Neutrophil (primary cell): ENCODE measurements around the gene SIN3B.

Experiments
- H3K27ac ChIP-seq: fragments of 200-600 bp; sonication (generic); 2 replicates; pipeline ENCODE4 v1.5.1; 2016; ENCODE audit warnings: mild to moderate bottlenecking, moderate library complexity
- H3K27me3 ChIP-seq: fragments of 200-600 bp; sonication (generic); 2 replicates; pipeline ENCODE4 v1.6.0; 2016; ENCODE audit warnings: mild to moderate bottlenecking
- H3K36me3 ChIP-seq: fragments of 200-600 bp; sonication (generic); 2 replicates; pipeline ENCODE4 v1.5.1; 2017
- H3K4me1 ChIP-seq, 2 experiments: fragments of 200-600 bp in 1 of 2; sonication (generic) in 1 of 2; 1 replicate in 1 of 2; 2 replicates in 1 of 2; pipeline versions ENCODE4 v1.5.1 to v1.6.1; 2013 to 2016; ENCODE audit warnings: low read depth in 1 of 2, low read length in 1 of 2, mild to moderate bottlenecking in 1 of 2, moderate library complexity in 1 of 2; ENCODE audit not compliant: control insufficient read depth in 1 of 2, insufficient read depth in 1 of 2
- H3K4me3 ChIP-seq, 2 experiments: fragments of 200-600 bp in 1 of 2; sonication (generic) in 1 of 2; 1 replicate in 1 of 2; 2 replicates in 1 of 2; pipeline ENCODE4 v1.5.1; 2013 to 2016; ENCODE audit warnings: low read depth in 1 of 2, low read length in 1 of 2, mild to moderate bottlenecking in 1 of 2, moderate library complexity in 1 of 2
- H3K9me3 ChIP-seq: fragments of 200-600 bp; sonication (generic); 2 replicates; pipeline ENCODE4 v1.5.1; 2016
- TF ChIP-seq, protein P1 (sequence below): fragments of 200-600 bp; sonication (generic); IDR thresholded peaks from 2 replicates; pipeline ENCODE4 v1.5.1; 2016; ENCODE audit warnings: antibody characterized with exemption

SIN3B gene

DNA sequence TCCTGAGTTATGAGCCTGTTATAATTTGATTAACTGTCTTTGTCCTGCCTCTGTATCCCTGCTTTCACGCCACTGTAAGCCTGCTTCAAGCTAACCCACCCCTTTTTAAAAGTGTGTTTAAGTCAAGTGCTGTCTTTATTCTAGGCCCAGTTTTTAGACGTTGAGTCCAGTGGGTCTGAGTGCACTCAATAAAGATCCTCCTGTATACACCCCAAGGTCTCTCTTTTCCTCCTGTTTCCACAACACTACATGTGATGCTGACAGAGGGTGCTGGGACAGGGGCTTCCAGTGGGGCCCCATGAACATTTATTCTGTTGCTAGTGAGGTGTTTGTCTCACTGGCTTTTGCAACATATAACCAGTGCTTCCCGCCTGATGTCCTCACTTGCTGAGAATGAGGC lies 52.9 kb downstream of the SIN3B start:
- Histone ChIP-seq H3K27ac (no peak overlapping the region), H3K4me3 (no peak overlapping the region), H3K9me3 (peaks cover 10% of the 10 kb centered on the region), H3K36me3 (peaks cover 31% of the 10 kb centered on the region), H3K4me1 (no peaks in the 10 kb centered on the region), H3K27me3 (peaks cover 3% of the 10 kb centered on the region)
- TF ChIP-seq, protein P1, sequence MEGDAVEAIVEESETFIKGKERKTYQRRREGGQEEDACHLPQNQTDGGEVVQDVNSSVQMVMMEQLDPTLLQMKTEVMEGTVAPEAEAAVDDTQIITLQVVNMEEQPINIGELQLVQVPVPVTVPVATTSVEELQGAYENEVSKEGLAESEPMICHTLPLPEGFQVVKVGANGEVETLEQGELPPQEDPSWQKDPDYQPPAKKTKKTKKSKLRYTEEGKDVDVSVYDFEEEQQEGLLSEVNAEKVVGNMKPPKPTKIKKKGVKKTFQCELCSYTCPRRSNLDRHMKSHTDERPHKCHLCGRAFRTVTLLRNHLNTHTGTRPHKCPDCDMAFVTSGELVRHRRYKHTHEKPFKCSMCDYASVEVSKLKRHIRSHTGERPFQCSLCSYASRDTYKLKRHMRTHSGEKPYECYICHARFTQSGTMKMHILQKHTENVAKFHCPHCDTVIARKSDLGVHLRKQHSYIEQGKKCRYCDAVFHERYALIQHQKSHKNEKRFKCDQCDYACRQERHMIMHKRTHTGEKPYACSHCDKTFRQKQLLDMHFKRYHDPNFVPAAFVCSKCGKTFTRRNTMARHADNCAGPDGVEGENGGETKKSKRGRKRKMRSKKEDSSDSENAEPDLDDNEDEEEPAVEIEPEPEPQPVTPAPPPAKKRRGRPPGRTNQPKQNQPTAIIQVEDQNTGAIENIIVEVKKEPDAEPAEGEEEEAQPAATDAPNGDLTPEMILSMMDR: no peak

DNA sequence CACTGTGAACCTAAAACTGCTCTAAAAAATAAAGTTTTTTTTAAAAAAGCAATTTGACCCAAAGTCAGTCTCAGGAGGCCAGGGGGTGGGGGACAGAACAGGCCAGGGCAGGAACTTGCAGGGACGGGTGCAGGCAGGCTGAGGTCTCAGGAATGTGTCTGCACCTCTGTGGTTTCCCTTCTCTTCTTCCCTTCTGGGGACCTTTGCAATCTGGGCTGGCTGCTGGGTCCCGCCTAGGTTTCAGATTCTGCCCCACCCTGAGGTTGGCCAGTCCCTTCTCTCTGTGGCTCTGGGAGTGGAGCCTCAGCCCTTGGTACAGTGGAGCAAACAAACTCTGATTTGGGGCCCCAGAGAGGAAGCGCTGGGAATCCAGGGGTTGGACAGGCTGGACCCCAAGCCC lies 54.3 kb downstream of the SIN3B start:
- Histone ChIP-seq H3K36me3 (peaks cover 17% of the 10 kb centered on the region), H3K4me1 (peaks cover 0 to 1% of the 10 kb centered on the region in 2 experiments), H3K9me3 (peaks cover 10% of the 10 kb centered on the region), H3K27ac (no peak overlapping the region), H3K27me3 (peaks cover 17% of the 10 kb centered on the region), H3K4me3 (no peak overlapping the region)
- TF ChIP-seq, protein P1: no peak

DNA sequence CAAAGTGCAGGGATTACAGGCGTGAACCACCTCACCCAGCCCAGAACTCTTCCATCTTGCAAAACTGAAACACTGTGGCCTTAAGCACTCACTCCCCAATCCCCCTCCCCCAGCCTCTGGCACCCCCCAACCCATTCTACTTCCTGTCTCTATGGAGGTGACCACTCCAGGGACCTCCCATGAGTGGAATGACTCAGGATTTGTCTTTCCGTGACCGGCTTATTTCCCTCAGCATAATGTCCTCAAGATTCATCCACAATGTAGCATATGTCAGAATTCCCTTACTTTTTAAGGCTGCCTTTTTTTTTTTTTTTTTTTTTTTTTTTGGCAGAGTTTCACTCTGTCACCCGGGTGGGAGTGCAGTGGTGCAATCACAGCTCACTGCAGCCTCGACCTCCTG lies 56.0 kb downstream of the SIN3B start:
- H3K4me1 ChIP-seq: peaks cover 0 to 4% of the 10 kb centered on the region in 2 experiments
- TF ChIP-seq, protein P1: no peak
- H3K27me3 ChIP-seq: peaks cover 33% of the 10 kb centered on the region
- H3K27ac ChIP-seq: no peak overlapping the region
- peaks cover under 1% of the 10 kb centered on the region for H3K36me3 ChIP-seq
- H3K9me3 ChIP-seq: peaks cover 10% of the 10 kb centered on the region
- no peak overlapping the region for H3K4me3 ChIP-seq

DNA sequence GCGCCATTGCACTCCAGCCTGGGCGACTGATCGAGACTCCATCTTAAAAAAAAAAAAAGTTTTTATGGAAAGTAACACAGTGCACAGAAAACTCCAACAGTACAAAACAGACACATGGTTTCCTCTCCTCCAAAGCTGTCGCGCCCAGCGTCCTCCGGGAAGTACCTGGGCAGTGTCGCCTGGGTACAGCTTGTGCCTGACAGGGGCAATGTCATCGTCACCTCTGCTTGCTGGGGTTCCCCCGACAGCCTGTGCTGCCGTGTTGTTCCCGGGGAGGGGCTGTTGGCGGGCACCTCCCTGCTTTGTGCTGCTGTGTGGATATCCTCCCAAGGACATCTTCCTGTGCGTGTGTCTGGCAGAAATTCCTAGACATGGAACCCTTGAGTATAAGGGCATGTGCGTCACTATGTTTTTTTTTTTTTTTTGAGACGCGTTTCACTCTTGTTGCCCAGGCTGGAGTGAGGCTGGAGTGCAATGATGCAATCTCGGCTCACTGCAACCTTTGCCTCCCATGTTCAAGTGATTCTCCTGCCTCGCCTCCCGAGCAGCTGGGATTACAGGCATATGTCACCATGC lies 57.2 kb downstream of the SIN3B start:
- no peaks in the 10 kb centered on the region for H3K36me3 ChIP-seq
- TF ChIP-seq, protein P1: no peak
- peaks cover 2% of the 10 kb centered on the region for H3K9me3 ChIP-seq
- H3K4me3 ChIP-seq: no peak overlapping the region
- peaks cover 0 to 4% of the 10 kb centered on the region in 2 experiments for H3K4me1 ChIP-seq
- no peak overlapping the region for H3K27ac ChIP-seq
- peaks cover 39% of the 10 kb centered on the region for H3K27me3 ChIP-seq

DNA sequence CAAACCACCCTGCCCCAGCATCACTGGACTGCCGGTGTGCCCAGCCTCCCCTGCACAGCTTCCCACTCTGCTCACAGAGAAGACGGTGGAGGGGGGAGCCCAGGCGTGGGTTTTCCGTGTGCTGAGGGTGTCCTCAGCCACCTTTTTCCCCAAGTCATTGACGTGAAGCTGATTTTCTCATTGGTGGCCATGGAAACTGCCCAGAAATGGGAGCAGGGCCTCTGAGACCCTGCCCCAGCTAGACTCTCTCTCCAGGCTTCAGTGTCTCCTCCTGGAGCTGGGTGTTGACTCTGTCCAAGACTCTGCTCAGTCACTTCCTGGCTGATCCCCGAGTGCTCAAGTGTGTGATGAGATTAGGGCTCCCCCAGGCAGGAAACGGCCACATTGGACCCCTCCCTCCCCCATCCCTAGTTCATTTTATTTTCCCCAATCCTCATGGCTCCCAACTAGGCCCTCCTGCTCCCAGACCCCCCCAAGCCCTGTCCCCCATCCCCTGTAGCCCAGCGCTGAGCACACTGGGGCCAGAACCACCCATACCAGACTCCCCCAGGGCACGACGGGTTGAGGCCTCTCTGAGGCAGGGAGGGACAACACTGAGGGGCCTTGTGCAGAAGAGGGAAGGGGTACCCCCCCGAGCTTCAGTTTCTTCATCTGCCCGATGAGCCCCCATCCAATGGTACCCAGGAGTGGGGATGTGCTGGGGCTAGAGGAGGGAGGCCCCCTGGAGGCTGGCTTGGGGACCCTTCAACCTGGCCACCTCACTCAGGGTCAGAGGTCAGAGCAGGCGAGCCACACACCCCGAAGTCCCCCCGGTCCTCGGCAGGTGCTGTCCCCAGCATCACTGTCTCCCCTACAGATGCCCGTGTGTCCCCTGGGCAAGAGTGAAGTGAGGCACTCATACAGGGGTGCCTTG lies 58.4 kb downstream of the SIN3B start:
- Histone ChIP-seq H3K4me1 (peaks cover 0 to 4% of the 10 kb centered on the region in 2 experiments), H3K27ac (no peak overlapping the region), H3K36me3 (no peaks in the 10 kb centered on the region), H3K9me3 (no peaks in the 10 kb centered on the region), H3K27me3 (peaks cover 51% of the 10 kb centered on the region), H3K4me3 (no peak overlapping the region)
- TF ChIP-seq, protein P1: no peak
